ENCODE data around the gene CLDN15.

GRCh38 chr7:101216001-101216859 lies 21.4 kb downstream of the CLDN15 start:
- TF ChIP-seq REST (IDR thresholded peaks at IDR 0.05), result no peak
- no peak for TF ChIP-seq CTCF (IDR thresholded peaks at IDR 0.05)
- no peak for TF ChIP-seq PBX3 (IDR thresholded peaks at IDR 0.05)
- TF ChIP-seq HOXB13 (CRISPR knock-in tag; IDR thresholded peaks at IDR 0.05; ENCODE audit: low read depth), result no peak
- no peak for TF ChIP-seq NR3C1 (IDR thresholded peaks at IDR 0.05)
- TF ChIP-seq EHMT2 (IDR thresholded peaks at IDR 0.05; ENCODE audit: low read depth), result no peak
- TF ChIP-seq POLR2A (IDR thresholded peaks at IDR 0.05; ENCODE audit: low read length), result no peak
- TF ChIP-seq SREBF2 (IDR thresholded peaks at IDR 0.05), result no peak
- TF ChIP-seq RAD21 (conservative IDR thresholded peaks at IDR 0.05 in 1 of 2, IDR thresholded peaks at IDR 0.05 in 1 of 2), result no peak
- no peak for TF ChIP-seq HDAC2 (IDR thresholded peaks at IDR 0.05)
- no peak for TF ChIP-seq PHF8 (IDR thresholded peaks at IDR 0.05; ENCODE audit: borderline replicate concordance, low read depth)
